ENCODE results near the gene NAA80. TPM values are rescaled to one million over a fixed set of nuclear protein-coding genes. Genes with fewer than 3 reads are reported as not detected.

NAA80 gene
- total RNA-seq, 1 experiment from 2014 or later, result 6.0 TPM

DNA sequence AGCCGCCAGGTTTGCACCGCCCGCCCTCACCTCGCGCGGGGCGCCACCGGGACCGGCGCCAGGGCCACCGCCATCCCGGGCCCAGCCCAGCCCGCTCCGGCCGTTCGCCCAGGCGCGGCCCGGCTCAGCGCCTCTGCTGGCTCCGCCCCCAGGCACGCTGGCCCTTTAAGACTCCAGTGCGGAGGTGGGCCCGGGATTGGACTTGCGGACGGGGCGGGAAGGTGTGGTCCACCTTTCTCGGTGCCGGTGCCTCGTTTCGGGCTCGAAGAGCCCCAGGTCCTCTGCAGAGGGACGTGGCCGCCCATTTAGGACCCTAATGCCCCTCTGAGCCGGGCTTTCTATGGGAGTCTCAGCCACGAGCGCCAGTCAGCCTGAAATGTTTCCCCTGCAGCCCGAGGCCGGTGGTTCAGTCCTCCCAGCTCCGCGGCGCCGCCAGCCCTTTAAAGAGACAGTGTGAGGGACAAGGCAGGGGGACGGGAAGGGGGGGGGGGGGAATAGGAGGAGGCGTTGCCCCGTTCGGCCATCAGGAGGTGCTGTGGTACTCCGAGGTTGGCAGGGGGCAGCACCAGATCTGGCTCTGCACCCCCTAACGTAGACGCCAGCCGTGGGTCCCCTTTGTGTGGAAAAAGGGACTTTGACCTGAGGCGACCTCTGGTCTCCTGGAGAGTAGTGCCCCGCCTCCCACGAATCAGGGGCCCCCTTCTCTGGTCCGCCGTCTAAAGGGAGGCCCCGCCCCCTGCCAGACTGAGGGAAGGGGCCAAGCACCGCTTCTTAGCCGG lies 22.3 kb upstream of the NAA80 start:
- H3K14ac ChIP-seq (ENCODE audit: insufficient read depth, low read length), result peak overlapping the region; percentile 98
- no peak overlapping the region for H3T11ph ChIP-seq (ENCODE audit: low read length)
- H3K27ac ChIP-seq (ENCODE audit: insufficient read length, low read depth, low read length), result no peak overlapping the region
- H3K23me2 ChIP-seq (ENCODE audit: insufficient read length, low read depth, low read length, poor library complexity, severe bottlenecking), result peaks cover 15% of the 10 kb centered on the region
- H2BK120ac ChIP-seq (ENCODE audit: low read depth, low read length, poor library complexity, severe bottlenecking), result no peak overlapping the region
- WGBS (ENCODE audit: extremely low coverage, insufficient read length, low lambda C conversion rate), result no CpG with 5 or more reads among the region's 59 CpGs
- peak overlapping the region; percentile 87 for H3K9ac ChIP-seq (ENCODE audit: extremely low read depth, insufficient read length, low read length)
- no peak overlapping the region for H2AFZ ChIP-seq (ENCODE audit: low read length)
- no peaks in the 10 kb centered on the region for H3K27me3 Mint-ChIP-seq (ENCODE audit: low read depth)
- no peak overlapping the region for H3K56ac ChIP-seq (ENCODE audit: insufficient read length, low read depth, low read length)
- H3K79me1 ChIP-seq (ENCODE audit: insufficient read depth, low read depth, low read length, poor library complexity, severe bottlenecking), result no peaks in the 10 kb centered on the region
- no peaks in the 10 kb centered on the region for H3K9me3 Mint-ChIP-seq
- TF ChIP-seq, protein P1, sequence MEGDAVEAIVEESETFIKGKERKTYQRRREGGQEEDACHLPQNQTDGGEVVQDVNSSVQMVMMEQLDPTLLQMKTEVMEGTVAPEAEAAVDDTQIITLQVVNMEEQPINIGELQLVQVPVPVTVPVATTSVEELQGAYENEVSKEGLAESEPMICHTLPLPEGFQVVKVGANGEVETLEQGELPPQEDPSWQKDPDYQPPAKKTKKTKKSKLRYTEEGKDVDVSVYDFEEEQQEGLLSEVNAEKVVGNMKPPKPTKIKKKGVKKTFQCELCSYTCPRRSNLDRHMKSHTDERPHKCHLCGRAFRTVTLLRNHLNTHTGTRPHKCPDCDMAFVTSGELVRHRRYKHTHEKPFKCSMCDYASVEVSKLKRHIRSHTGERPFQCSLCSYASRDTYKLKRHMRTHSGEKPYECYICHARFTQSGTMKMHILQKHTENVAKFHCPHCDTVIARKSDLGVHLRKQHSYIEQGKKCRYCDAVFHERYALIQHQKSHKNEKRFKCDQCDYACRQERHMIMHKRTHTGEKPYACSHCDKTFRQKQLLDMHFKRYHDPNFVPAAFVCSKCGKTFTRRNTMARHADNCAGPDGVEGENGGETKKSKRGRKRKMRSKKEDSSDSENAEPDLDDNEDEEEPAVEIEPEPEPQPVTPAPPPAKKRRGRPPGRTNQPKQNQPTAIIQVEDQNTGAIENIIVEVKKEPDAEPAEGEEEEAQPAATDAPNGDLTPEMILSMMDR (conservative IDR thresholded peaks at IDR 0.05), result peak; percentile 78
- no peak overlapping the region for H3K23ac ChIP-seq (ENCODE audit: insufficient read length, low read depth, low read length)
- H3K36me3 Mint-ChIP-seq (ENCODE audit: insufficient read depth in 1 of 3, low read depth in 3 of 3), result peaks cover 37 to 59% (median 47%) of the 10 kb centered on the region in 3 experiments
- H2BK20ac ChIP-seq (ENCODE audit: low read depth, low read length, poor library complexity, severe bottlenecking), result no peak overlapping the region
- no peak overlapping the region for H2BK12ac ChIP-seq (ENCODE audit: insufficient read length, low read depth, low read length)
- H3K4me3 Mint-ChIP-seq, result peak overlapping the region; percentile 85 to 90
- H3K4ac ChIP-seq (ENCODE audit: low read depth, low read length), result no peak overlapping the region
- H4K20me1 ChIP-seq (ENCODE audit: control insufficient read depth, insufficient read depth, insufficient read length), result no peaks in the 10 kb centered on the region
- DNase-seq, result peak; percentile 94
- peaks cover 5% of the 10 kb centered on the region; the same call in 1 of the 2 replicates for H3K79me2 ChIP-seq (ENCODE audit: insufficient read depth, low read length)
- peak overlapping the region; percentile 98 to 100 (median 99) for H3K27ac Mint-ChIP-seq
- H4K8ac ChIP-seq (replicated peaks; ENCODE audit: insufficient read length, low read depth, low read length), result no peak overlapping the region
- H3K4me1 ChIP-seq (ENCODE audit: insufficient read depth, low read length), result peaks cover 6% of the 10 kb centered on the region; the same call in 1 of the 2 replicates
- peaks cover 27 to 42% of the 10 kb centered on the region in 2 experiments for H3K4me1 Mint-ChIP-seq
- no peak overlapping the region for H4K91ac ChIP-seq (ENCODE audit: insufficient read length, low read depth, low read length)
- no peak overlapping the region for H4K5ac ChIP-seq (ENCODE audit: insufficient read length, low read depth, low read length)
- no peaks in the 10 kb centered on the region for H3K27me3 ChIP-seq (ENCODE audit: insufficient read depth, low read length)
- H2BK5ac ChIP-seq (ENCODE audit: insufficient read length, low read length), result peak overlapping the region; percentile 81
- peak overlapping the region; percentile 96 for H3K18ac ChIP-seq (ENCODE audit: insufficient read length, low read depth, low read length)
- H2BK15ac ChIP-seq (ENCODE audit: low read depth, low read length), result no peak overlapping the region
- H3K4me2 ChIP-seq (ENCODE audit: insufficient read depth, insufficient read length, low read length), result peak overlapping the region; percentile 37
- no peaks in the 10 kb centered on the region for H3K9me3 ChIP-seq (ENCODE audit: control insufficient read depth, low read depth, low read length)
- H2AK5ac ChIP-seq (ENCODE audit: insufficient read length, low read length), result no peak overlapping the region

All from H9 (cell line).